Suprapubic skin (tissue), 3 donors: ENCODE data around the gene DMPK.

Source experiments
- CTCF ChIP-seq, 2 donors: fragments of 200-600 bp in 1 of 2; fragments of 450-650 bp in 1 of 2; sonication (generic) in 1 of 2; IDR thresholded peaks; one replicate each; pipeline ENCODE4 v1.5.1; 2016 to 2019; ENCODE audit warnings: antibody characterized with exemption in 2 of 2, mild to moderate bottlenecking in 1 of 2, moderate library complexity in 1 of 2
- POLR2A ChIP-seq, 2 donors: fragments of 450-650 bp; IDR thresholded peaks; one replicate each; pipeline ENCODE4 v1.6.1; 2017; ENCODE audit warnings: antibody characterized with exemption in 2 of 2, mild to moderate bottlenecking in 2 of 2, moderate library complexity in 2 of 2

GRCh38 chr19:45790942-45791341, 8.7 kb upstream of the DMPK start:
- TF ChIP-seq CTCF (IDR thresholded peaks at IDR 0.05) (no peak), POLR2A (IDR thresholded peaks at IDR 0.05) (no peak)
